DMS114 treated with DMSO at 0.1 percent for 48 hours (cell line): ENCODE measurements around the gene TRIM17.
A peak's percentile ranks its signal among the peaks of the same experiment; 100 is the strongest.
"Not testable (repeated sequence)": the region's sequence is repeated elsewhere in the genome, so short reads cannot be mapped to it uniquely, and the experiment has no call there.

Experiments used
- DNase-seq: peaks from one replicate; lab custom pipeline; 2025; ENCODE audit not compliant: unreplicated experiment; lab: John Stamatoyannopoulos, UW

The TRIM17 gene

DNA sequence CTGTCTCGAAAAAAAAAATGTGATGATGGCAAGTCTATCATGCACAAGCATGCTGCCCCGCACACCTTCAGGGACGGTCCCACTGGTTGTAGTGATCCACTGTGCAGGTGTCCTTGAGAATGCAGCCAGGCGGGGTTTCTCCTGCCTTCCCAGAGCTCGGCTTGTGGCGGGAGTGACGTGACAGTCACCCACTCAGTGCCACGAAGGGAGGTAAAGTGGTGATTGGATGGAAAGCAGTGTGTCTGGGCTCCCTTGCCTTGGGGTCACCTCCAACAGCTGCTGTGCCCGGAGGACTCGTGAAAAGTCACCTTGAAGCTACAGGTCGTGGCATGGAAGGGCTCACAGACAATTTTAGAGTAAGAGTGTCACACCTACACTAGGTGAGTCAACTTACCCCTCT lies 33.5 kb upstream of the TRIM17 start:
- no peak for DNase-seq

DNA sequence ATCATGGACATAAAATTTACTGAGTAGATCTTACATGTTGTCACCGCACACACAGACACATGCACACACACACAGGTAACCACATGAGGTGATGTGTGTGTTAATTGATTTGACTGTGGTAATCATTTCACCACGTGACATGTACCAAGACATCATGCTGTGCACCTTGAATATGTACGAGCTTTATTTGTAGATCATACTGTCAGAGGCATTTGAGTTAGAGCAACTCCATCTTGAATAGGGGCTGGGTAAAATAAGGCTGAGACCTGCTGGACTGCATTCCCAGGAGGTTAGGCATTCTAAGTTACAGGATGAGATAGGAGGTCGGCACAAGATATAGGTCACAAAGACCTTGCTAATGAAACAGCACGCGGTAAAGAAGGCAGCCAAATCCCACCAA lies 31.7 kb upstream of the TRIM17 start:
- no peak for DNase-seq

DNA sequence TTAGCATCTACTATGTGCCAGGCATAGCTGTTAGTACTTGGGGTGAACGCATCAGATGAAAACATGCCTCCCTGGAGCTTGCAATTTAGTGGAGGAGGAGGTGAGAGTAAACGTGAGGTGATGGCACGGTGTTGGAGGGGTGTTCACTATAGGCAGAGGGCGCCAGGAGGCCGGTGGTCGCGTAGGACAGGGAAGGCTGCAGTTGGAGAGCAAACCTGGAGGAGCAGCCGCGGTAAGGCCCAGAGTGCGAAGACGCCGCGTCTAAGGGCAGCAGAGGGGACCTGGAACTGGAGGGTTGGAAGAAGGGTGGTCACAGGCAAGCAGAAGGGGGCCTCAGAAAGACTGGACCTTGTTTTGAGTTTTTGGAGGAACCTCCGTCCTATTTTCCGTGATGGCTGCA lies 30.2 kb upstream of the TRIM17 start:
- DNase-seq = no peak

DNA sequence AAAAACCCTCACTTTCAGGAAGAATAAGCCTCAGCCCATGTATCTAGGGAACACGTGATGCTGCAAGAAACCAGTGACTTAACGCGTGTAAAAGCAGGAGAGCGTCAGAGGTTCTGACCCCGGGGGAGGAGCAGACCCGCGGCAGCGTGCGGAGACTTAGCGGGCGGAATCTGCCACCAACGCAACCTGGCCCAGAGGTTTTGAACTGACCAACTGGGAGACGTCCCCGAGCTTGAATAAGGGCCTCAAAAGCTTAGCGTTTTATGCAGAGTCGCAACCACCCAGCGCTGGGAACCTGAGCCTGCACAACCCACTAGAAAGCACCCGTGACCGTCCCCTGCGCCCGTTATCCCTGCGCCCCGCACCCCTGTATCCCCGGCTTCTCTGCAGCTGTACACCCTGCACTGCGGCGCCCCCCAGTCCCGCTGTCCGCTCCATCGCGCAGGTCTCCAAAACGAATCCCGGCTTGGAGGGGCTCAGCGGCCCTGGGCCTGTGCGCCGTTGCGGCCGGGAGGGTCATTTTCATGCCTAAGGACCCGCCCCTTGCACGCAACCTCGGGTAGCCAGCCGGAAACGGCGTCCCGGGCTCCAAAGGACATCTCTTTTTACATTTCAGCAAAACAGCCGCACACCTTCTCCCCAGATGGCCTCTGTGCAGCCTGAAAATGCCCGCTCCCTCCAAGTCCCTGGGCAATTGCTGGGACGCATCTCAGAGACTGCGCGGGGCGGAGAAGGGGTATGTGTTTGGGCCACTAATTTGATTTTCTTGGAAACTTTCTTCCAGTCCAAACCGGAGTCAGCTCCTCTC lies 29.4 kb upstream of the TRIM17 start:
- peak; percentile 35 for DNase-seq

DNA sequence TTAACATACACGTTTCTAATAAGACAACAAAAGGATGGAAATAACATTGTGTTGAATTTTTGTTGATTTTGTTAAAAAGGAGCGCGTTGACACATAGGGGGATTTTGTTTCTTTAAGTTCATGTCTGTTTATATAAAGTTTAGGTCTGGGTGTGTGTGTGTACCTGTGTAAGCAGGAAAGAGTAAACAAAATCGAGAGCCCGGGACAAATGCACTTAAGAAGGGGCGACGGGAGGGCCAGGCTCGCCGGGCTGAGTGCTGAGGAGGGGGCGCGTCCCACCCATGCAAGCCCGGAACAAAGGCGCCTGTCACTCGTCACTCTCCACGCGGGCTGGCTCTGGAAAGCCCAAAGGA lies 28.8 kb upstream of the TRIM17 start:
- DNase-seq = no peak

DNA sequence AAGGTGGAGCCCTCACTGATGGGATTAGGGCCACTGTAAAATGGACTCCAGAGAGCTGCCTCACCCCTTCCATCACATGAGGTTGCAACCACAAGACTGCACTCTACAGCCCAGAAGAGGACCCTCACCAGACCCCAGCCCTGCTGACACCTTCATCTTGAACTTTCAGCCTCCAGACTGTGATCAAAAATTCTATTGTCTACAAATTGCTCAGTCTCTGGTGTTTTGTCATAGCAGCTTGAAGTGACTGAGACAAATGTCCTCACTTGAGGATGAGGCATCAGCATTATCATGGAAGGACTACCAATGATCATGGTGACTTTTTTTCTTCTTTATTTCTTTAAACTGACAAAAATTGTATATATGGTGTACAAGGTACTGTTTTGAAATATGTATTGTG lies 26.7 kb upstream of the TRIM17 start:
- DNase-seq = no peak

DNA sequence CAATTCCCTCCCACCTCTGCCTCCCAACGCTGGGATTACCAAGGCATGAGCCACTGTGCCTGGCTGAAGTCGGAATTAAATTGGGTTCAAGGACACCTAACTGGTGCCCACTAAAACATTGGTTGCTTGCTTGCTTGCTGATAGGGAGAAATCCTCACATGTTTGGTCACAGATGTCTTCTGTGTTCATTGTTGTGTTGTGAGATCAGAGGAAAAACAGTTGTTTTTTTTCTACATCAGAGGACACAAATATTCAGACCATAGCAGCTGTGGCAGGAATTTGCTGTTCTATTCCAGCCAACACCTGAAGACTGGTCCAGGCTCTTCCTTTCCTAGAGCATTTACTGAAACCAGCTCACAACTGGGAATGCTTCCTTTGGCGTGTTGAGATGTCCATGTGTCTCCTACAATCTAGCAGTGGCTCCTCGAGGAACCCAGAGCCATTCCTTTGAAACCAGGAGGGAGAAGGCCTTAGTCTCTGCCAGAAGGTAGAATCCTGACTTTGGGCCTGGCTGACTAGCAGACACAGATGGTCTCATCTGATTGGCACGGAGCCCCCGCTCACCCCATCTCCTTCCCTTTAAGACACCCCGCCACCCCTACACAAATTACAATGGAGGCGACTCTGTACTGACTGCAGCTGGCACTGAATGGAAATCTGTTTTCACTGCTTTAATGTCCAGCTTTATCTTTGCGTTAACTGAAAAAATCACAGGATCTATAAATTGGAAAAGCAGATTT lies 24.3 kb upstream of the TRIM17 start:
- DNase-seq = no peak

DNA sequence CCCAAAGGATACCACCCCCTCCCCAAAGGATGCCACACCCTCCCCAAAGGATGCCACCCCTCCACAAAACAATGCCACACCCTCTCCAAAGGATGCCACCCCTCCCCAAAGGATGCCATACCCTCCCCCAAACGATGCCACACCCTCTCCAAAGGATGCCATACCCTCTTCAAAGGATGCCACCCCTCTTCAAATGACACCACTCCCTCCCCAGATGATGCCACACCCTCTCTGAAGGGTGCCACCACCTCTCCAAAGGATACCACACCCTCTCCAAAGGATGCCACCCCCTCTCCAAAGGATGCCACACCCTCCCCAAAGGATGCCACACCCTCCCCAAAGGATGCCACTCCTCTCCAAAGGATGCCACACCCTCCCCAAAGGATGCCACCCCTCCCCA lies 21.6 kb upstream of the TRIM17 start:
- DNase-seq = no peak

DNA sequence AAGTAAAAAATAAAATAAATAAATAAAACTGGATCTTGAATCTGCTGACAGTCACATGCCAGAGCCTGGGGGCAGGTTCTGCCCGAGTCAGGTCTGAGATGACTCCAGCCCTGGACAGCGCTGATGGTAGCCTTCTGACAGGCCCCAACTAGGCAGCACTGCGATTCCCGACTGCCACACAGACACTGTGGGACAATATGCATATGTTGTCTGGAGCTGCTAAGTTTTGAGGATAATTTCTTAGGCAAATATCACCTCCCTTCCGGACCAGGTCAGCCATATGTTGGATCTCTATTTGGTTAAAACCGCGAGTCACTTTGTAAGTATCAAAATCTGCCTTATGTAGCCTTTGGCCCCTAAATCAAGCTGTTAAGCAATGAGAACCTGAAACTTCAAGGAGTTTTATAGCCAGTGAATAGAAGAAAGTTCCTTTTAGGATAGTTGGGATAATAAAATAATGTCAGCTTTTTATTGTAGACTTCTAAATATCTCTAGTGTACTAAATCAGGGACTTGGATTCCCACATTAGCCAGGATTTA lies 20.8 kb upstream of the TRIM17 start:
- DNase-seq = no peak

DNA sequence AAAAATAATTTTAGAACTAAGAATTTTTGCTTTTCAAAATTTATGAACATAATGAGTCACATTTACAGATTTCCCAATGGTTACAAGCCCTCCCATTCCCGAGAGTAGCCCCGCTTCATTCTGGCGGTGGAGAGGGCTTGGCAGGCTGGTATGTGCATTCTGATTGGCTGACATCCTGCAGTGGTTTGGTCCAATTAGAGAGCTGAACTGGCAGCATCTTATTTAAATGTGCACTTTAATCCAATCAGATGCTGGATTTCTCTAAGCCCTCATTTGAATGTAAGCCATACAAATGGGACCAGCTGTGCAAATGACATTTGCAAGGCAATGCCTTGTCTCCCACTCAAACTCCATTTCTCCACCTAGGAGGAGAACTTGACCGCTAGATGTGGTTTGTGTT lies 18.0 kb upstream of the TRIM17 start:
- no peak for DNase-seq

DNA sequence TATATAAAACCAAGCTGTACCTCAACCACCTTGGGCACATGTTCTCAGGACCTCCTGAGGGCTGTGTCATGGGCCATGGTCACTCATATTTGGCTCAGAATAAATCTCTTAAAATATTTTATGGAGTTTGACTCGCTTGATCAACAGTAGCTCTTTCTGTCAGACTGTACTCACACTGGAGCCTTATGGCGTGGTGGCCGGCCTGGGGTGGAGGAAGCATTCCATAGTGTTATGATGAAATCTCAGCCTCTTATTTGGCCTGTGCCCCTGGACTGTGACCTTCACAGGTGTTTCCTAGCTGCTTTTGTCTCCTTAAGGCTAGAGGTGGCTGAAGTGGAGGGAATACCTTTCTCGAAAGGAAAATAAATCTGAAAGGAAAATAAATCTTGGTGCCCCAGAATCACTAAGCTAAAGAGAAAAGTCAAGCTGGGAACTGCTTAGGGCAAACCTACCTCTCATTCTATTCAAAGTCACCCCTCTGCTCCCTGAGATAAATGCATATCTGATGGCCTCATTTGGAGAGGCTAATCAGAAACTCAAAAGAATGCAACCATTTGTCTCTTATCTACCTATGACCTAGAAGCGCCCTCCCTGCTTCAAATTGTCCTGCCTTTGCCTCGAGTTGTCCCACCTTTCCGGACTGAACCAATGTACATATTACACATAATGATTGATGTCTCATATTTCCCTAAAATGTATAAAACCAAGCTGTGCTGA lies 16.8 kb upstream of the TRIM17 start:
- not testable (repeated sequence) for DNase-seq

DNA sequence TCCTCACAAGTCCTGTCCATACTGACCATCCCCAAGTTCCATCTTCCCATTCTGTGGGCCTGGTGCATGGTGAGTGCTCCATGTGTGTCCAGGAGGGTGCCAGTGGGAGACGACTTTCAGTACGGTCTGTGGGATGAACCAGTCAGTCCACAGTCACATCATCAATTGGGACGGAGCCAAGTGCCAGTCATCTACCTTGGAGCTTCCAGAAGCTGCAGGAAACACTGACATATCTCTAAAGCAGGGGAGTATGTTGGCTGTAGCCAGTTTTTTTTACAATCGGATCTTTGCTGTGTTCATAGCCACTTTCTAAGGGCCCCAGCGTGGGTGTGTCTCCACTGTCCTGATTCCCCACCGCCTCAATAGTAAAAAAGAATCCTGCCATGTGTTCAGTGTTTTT lies 13.6 kb upstream of the TRIM17 start:
- DNase-seq = no peak

DNA sequence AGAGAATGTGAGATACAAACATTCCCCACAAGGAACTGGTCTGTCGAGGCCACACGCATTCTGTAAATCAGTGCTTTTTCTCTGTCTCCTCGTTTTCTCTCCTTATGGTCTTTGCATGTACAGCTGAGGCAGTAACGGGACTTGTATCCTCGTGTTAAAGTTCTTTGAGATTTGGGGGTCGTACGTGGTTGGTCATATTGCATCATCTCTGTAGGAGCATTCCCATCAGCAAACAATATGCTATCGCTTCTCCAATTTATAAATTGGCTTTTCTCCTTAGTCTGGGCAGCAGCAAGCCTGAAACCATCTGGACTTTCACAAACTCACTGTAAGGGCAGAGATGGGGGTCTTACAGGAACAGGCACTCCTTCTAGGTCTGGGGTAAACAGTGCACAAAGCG lies 13.0 kb upstream of the TRIM17 start:
- DNase-seq = no peak

DNA sequence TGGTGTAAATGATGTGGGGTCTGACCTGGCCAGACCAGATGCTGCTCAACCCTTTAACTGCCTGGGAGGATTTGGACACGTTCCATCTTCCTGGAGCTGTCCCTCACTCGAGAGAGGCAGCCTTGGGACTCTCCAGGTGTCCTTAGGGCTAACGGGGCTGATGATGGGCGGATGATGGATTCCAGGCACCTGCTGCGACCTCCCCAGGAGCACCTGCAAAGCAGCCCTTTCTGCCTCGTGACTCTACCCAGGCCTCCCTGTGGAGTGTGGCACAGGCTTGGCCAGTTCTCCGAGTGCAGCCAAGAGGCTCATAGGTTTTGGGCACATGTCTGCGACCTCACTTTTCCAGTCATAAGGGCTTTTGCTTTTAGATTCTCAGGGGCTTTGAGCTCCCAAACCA lies 12.3 kb upstream of the TRIM17 start:
- DNase-seq = no peak

DNA sequence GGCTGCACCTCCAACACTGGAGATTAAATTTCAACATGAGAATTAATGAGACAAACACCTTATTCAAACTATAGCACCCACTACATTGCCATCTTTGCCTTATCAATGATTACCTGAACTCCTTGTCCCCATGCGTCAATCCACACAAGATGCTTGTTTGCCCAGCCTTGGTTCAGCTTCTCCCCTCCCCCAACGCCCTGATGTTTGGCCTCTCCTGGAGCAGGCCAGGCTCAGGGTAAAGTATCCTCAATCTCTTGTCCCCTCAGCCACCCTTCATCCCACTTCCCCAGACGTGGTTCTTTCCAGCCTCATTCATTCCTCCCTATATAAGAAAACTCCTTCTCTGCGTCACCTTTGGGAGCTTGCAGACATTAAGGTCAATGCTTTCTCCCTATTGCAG lies 11.8 kb upstream of the TRIM17 start:
- no peak for DNase-seq

DNA sequence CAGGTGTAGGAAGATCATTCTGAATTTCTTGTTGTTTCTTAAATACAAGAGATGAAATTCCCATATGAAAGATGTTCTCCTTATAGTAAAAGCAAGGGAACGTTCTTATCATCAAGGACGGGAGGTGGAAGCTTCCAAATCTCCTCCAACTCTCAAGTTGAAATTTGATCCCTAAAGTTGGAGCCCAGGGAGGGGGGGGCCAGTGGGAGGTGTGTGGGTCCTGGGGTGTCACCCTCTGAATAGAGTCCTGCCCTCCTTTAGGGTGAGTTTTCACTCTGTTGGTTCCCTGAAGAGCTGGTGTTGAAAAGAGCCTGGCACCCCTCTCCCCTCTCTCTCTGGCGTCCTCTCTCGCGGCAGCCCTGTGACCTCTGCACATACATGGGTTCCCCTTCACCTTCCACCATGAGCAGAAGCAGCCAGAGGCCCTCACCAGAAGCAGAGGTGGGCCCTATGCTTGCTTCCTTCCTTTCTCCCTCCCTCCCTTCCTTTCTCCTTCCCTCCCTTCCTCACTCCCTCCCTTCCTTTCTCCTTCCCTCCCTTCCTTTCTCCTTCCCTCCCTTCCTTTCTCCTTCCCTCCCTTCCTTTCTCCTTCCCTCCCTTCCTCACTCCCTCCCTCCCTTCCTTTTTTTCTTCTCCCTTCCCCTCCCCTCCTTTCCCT lies 10.0 kb upstream of the TRIM17 start:
- no peak for DNase-seq

DNA sequence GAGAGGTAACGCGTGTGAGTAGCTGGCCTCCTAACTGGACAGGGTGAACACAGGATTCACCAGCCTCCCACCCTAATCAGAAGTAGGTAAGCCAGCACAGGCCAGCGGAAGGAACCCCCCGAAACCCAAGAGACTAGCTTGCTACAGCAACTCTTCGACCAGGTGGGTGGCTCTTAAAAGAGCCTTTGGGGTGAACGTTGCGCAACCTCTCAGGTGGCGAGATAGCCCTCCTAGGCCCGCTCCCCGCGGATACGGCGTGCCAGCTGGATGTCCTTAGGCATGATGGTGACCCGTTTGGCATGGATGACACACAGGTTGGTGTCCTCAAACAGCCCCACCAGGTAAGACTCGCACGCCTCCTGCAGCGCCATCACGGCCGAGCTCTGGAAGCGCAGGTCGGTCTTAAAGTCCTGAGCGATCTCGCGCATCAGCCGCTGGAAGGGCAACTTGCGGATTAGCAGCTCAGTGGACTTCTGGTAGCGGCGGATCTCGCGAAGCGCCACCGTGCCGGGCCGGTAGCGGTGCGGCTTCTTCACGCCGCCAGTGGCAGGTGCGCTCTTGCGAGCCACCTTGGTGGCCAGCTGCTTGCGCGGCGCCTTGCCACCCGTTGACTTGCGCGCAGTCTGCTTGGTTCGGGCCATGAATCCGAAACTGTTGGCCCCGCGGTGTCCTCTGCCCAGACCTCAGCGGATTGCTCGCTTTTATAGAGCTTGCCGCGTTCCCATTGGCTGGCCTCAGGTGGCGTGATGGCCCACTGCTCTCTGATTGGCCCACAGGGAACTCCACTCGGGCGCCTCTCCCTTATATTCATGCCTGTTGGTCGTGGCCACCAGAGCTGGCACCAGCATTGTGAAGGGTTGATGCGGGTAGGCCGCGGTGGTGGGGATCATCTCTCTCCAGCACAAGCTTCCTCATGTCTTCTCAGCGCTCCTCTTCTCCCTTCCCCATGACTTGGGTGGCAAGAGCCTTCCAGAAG lies 8.3 kb upstream of the TRIM17 start:
- no peak for DNase-seq

DNA sequence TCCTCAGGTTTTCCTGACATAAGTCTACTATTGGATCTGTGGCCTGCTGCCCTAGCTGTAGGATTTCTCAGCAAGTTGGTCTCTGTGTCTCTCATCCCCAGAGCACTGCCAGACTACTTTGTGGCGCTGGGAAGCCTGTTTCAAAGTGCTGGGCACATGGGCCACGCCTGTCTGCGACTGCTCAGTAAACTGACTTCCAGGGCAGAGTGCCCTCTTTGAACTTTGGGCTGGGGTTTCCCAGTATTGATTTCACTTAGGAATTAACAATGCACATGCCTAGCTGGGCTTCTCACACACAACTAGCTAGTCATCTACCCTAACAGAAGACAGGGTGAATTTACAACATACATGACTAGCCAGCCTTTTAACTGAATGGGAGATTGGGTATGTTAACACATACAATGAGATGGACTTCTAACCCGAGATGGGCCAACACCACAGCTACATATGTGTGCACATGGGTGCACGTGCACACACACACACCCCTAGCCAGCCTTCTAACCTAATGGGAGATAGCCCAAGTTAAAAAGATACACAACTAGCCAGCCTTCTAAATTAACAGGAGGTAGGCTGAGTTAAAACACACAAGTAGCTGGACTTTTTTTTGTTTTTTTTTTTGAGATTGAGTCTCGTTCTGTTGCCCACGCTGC lies 6.9 kb upstream of the TRIM17 start:
- DNase-seq = no peak

DNA sequence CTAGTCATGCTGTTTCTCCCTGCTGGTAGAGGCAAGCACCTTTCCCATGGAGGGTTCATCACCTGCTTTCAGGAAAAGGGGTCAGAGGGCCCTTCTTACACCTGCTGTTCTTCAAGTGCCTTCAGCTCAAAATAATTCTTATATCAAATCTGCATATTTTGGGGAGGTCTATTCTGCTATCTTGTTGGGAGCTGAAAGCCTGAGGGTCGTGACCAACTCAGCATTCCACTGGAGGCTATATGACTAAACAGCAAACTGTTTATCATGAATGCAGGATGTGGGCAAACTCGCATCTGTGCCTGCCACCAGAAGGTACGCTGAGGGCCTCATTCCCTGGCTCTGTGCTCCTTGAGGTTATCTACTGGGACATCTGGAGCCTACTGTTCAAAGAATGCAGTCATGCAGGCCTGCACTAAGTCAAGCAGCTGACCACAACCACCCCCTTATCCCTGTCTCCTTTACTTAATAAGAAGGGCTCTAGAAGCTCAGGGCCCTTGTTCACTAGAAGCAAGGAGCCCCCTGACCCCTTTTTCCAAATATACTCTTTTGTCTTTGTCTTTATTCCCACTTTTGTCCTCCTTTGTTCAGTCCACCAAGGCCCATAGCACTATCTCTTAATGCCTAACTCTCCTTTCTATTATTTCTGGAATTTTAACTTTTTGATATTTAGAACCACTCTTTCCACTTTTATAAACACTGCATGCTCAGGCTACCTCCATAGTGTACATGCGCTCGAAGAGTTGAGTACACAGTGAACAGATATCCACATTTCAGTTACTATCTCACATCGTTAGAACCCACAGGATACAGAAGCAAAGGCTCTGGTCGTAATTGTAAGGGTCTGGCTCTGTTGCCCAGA lies 4.5 kb upstream of the TRIM17 start:
- DNase-seq = no peak
